SU-DHL-6 (cell line): Measurements from ENCODE around the gene MAP4.

Experiments used
- H2AFZ ChIP-seq: fragments of 200-600 bp; sonication (generic); 2 replicates; pipeline ENCODE4 v1.6.1; 2014; ENCODE audit warnings: low read depth, mild to moderate bottlenecking, moderate library complexity, mixed read lengths, antibody characterized with exemption, low read length; ENCODE audit not compliant: severe bottlenecking
- H3F3A ChIP-seq: fragments of 200-600 bp; shearing (Covaris generic); 2 replicates; pipeline ENCODE4 v1.6.0; 2016; ENCODE audit warnings: antibody characterized with exemption, mild to moderate bottlenecking; ENCODE audit not compliant: insufficient read depth
- H3K27ac ChIP-seq: fragments of 200-600 bp; sonication (generic); 2 replicates; pipeline ENCODE4 v1.5.1; 2016; ENCODE audit warnings: low read depth, mild to moderate bottlenecking, low read length, moderate library complexity, mixed read lengths
- H3K27me3 ChIP-seq: fragments of 200-600 bp; sonication (generic), shearing (Covaris generic); 2 replicates; pipeline ENCODE4 v1.6.0; 2014; ENCODE audit warnings: mild to moderate bottlenecking, low read length
- H3K36me3 ChIP-seq: fragments of 200-600 bp; sonication (generic); 2 replicates; pipeline ENCODE4 v1.6.1; 2014; ENCODE audit warnings: mild to moderate bottlenecking, low read length, mixed read lengths
- H3K4me2 ChIP-seq: fragments of 300-600, 200-600 bp; shearing (Covaris generic), sonication (generic); 2 replicates; pipeline ENCODE4 v1.6.0; 2014; ENCODE audit warnings: low read length, low read depth, mild to moderate bottlenecking; ENCODE audit not compliant: poor library complexity, severe bottlenecking
- H3K4me3 ChIP-seq: fragments of 200-600 bp; sonication (generic); 2 replicates; pipeline ENCODE4 v1.5.1; 2014; ENCODE audit warnings: antibody characterized with exemption, low read length, mild to moderate bottlenecking, mixed read lengths; ENCODE audit not compliant: insufficient read depth, poor library complexity, severe bottlenecking
- H3K79me2 ChIP-seq: fragments of 200-600 bp; sonication (generic); 2 replicates; pipeline ENCODE4 v1.6.1; 2014; ENCODE audit warnings: mild to moderate bottlenecking, low read length, moderate library complexity; ENCODE audit not compliant: insufficient read depth
- H3K9ac ChIP-seq: fragments of 200-600 bp; sonication (generic); 2 replicates; pipeline ENCODE4 v1.7.0; 2014; ENCODE audit warnings: mild to moderate bottlenecking, low read length
- H3K9me2 ChIP-seq: fragments of 200-600 bp; sonication (generic); replicated peaks from 2 replicates; pipeline ENCODE4 v1.6.1; 2014; ENCODE audit warnings: low read length; ENCODE audit not compliant: insufficient read depth
- H3K9me3 ChIP-seq: fragments of 200-600 bp; sonication (generic); 2 replicates; pipeline ENCODE4 v1.6.1; 2014; ENCODE audit warnings: low read length, mixed read lengths; ENCODE audit not compliant: insufficient read depth
- H4K20me1 ChIP-seq: fragments of 200-600 bp; sonication (generic); 2 replicates; pipeline ENCODE4 v1.6.1; 2014; ENCODE audit warnings: low read depth, mild to moderate bottlenecking, antibody characterized with exemption, low read length, moderate library complexity, mixed read lengths
- EZH2phosphoT487 ChIP-seq: fragments of 200-600 bp; sonication (generic), shearing (Covaris generic); conservative IDR thresholded peaks from 2 replicates; pipeline ENCODE4 v1.6.1; 2018; ENCODE audit warnings: mild to moderate bottlenecking, antibody characterized with exemption, low read length, moderate library complexity, mixed read lengths
- TF ChIP-seq, protein P1 (sequence below): fragments of 200-600 bp; sonication (generic); IDR thresholded peaks from one replicate; pipeline ENCODE4 v1.5.1; 2017; ENCODE audit warnings: antibody characterized with exemption, mild to moderate bottlenecking, low read length, moderate library complexity; ENCODE audit not compliant: insufficient read depth, poor library complexity, severe bottlenecking

MAP4 gene

DNA sequence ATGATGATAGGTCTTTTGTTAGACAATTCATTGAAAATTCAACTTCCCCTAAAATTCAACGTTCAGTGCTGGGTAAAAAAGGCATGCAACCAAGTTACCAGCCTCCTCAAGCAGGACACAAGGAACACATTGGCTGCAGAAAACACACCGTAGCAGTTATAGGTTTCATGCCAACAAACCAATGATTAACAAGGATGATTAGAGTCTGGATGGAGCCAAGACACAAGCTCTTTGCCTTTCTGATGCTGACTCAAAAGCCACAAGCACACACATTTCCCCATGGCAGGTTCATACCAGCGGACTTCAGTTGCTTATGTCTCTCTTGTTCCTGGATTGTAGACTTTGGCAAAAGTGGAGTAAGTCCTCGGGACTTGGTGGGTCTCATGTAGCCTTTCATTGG, 107.5 kb downstream of the MAP4 start:
- Histone ChIP-seq H3K4me2 (no peak overlapping the region), H3K36me3 (no peaks in the 10 kb centered on the region; the same call in 1 of the 2 replicates), H3K4me3 (no peak overlapping the region), H3K9me2 (no peaks in the 10 kb centered on the region), H3K79me2 (no peaks in the 10 kb centered on the region), H3K9me3 (no peaks in the 10 kb centered on the region), H2AFZ (no peak overlapping the region), H4K20me1 (no peaks in the 10 kb centered on the region), H3K9ac (no peak overlapping the region), H3K27me3 (no peaks in the 10 kb centered on the region), H3F3A (no peaks in the 10 kb centered on the region), H3K27ac (no peak overlapping the region)
- TF ChIP-seq EZH2phosphoT487, result no peak

DNA sequence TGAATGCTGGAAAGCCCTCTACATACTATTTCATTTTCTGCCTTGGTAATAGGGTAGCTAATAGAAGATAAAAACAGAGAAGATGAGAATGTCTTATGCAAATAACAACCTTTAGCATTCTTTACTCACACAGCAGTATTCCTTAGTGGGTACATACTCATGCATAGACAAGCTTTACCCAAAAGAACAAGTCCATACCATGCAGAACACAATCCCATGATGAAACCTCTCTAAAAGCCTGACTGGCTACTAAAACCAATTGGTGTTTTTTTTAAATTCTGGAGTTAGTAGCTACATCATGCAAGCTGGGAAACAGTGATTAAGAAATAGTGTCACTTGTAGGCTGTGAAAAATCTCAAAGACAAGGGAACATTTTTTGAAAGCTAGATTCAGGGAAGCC, 108.4 kb downstream of the MAP4 start:
- H3K36me3 ChIP-seq, result no peaks in the 10 kb centered on the region; the same call in 1 of the 2 replicates
- no peaks in the 10 kb centered on the region for H3F3A ChIP-seq
- no peak overlapping the region for H3K27ac ChIP-seq
- no peaks in the 10 kb centered on the region for H3K79me2 ChIP-seq
- no peak overlapping the region for H2AFZ ChIP-seq
- H3K4me2 ChIP-seq, result no peak overlapping the region
- no peaks in the 10 kb centered on the region for H3K9me3 ChIP-seq
- H3K27me3 ChIP-seq, result no peaks in the 10 kb centered on the region
- H3K9ac ChIP-seq, result no peak overlapping the region
- H3K9me2 ChIP-seq, result no peaks in the 10 kb centered on the region
- H3K4me3 ChIP-seq, result no peak overlapping the region
- TF ChIP-seq, protein P1, sequence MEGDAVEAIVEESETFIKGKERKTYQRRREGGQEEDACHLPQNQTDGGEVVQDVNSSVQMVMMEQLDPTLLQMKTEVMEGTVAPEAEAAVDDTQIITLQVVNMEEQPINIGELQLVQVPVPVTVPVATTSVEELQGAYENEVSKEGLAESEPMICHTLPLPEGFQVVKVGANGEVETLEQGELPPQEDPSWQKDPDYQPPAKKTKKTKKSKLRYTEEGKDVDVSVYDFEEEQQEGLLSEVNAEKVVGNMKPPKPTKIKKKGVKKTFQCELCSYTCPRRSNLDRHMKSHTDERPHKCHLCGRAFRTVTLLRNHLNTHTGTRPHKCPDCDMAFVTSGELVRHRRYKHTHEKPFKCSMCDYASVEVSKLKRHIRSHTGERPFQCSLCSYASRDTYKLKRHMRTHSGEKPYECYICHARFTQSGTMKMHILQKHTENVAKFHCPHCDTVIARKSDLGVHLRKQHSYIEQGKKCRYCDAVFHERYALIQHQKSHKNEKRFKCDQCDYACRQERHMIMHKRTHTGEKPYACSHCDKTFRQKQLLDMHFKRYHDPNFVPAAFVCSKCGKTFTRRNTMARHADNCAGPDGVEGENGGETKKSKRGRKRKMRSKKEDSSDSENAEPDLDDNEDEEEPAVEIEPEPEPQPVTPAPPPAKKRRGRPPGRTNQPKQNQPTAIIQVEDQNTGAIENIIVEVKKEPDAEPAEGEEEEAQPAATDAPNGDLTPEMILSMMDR, result no peak
- TF ChIP-seq EZH2phosphoT487, result no peak
- H4K20me1 ChIP-seq, result no peaks in the 10 kb centered on the region

DNA sequence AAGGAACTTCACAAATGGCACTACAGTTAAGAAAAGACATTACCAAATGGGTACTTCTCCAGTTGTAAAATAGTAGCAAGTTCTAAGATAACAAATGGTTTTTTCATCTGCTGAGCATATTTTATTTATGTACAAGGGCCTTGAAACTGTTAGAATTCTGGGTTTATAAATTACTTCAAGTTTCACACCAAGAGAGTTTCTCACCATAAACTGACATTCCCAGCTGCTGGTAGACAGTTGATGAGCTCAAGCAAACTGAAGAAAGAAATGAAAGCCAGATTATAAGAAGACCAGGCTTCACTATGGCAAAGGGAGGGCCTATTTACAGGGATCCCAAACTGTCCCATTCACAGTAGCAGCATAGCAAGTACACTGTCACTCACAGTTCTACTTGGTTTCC, 113.5 kb downstream of the MAP4 start:
- H4K20me1 ChIP-seq, result no peaks in the 10 kb centered on the region
- no peaks in the 10 kb centered on the region for H3K36me3 ChIP-seq
- H3K4me3 ChIP-seq, result no peak overlapping the region
- no peaks in the 10 kb centered on the region for H3K9me2 ChIP-seq
- no peak overlapping the region for H2AFZ ChIP-seq
- no peaks in the 10 kb centered on the region for H3F3A ChIP-seq
- no peak overlapping the region for H3K9ac ChIP-seq
- no peak overlapping the region for H3K4me2 ChIP-seq
- TF ChIP-seq, protein P1, result no peak
- no peak for TF ChIP-seq EZH2phosphoT487
- no peaks in the 10 kb centered on the region for H3K79me2 ChIP-seq
- no peak overlapping the region for H3K27ac ChIP-seq
- no peaks in the 10 kb centered on the region for H3K27me3 ChIP-seq
- H3K9me3 ChIP-seq, result no peaks in the 10 kb centered on the region

DNA sequence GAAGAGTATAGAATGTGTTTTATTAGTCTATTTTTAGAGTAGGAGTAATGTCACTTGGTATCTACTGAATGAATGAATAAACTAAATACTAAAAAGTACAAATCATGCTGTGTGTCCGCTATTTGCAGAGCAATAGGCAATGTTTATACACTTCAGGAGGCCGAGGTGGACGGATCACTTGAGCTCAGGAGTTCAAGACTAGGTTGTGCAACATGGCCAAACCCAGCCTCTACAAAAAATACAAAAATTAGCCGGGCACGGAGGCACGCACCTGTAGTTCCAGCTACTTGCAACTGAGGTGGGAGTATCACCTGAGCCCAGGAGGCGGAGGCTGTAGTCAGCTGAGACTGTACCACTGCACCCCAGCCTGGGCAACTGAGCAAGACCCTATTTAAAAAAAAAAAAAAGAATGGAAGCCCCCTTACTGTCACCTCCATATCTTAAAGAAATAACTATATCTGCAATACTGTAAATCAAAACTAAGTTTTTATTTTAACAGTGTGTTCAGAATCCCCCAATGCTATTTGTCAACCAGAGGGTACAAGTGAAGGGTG, 114.9 kb downstream of the MAP4 start:
- Histone ChIP-seq H3K4me2 (no peak overlapping the region), H3K27ac (no peak overlapping the region), H3K9me2 (no peaks in the 10 kb centered on the region), H3K27me3 (no peaks in the 10 kb centered on the region), H3K4me3 (no peak overlapping the region), H2AFZ (no peak overlapping the region), H3K9me3 (no peaks in the 10 kb centered on the region), H3F3A (no peaks in the 10 kb centered on the region), H3K79me2 (no peaks in the 10 kb centered on the region), H3K9ac (no peak overlapping the region), H3K36me3 (no peaks in the 10 kb centered on the region), H4K20me1 (no peaks in the 10 kb centered on the region)
- TF ChIP-seq, protein P1, result no peak
- no peak for TF ChIP-seq EZH2phosphoT487
